ENCODE measurements around the gene HNF4A. TPM values are rescaled to one million over a fixed set of nuclear protein-coding genes. Genes with fewer than 3 reads are reported as not detected.
A peak's percentile ranks its signal among the peaks of the same experiment; 100 is the strongest.

The HNF4A gene
- total and polyA plus RNA-seq, 2 of the 13 experiments (the other 11 are each of a cell fraction or from before 2014, with no cell fraction given): 80.9 to 169 TPM

DNA sequence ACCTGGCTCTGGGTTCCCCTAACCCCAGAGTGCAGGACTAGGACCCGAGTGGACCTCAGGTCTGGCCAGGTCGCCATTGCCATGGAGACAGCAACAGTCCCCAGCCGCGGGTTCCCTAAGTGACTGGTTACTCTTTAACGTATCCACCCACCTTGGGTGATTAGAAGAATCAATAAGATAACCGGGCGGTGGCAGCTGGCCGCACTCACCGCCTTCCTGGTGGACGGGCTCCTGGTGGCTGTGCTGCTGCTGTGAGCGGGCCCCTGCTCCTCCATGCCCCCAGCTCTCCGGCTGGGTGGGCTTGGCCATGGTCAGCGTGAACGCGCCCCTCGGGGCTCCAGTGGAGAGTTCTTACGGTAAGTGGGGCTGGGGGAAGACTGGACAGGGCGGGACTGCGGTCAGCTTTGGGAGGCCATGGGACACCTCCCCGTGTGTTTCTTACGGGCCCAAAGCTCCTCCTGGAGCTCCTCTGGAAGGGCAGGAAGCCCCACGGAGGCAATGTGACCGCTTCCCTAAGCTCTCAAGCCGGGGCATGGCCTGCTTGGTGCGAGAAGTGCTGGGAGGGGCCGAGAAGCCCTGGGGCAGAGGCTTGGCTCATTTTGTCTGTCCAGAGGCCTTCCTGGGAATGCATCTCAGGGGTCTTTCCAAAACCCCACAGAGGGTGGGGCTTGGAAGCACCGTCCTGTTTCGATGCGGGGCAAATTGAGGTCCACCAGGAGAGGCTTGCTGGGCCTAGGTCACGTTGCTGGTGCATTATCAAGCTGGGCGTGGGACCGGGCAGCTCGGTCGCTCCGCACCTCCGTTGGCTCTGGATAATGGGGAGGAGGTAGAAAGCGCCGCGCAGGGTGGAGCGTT is at the start of gene HNF4A (continued):
- TF ChIP-seq GZF1 (CRISPR knock-in tag; IDR thresholded peaks at IDR 0.05) (no peak), ZFP37 (CRISPR knock-in tag; IDR thresholded peaks at IDR 0.05; ENCODE audit: borderline replicate concordance) (0 out of 2 replicates have a peak, but pooled peaks have one; percentile 75), TOPORS (CRISPR knock-in tag; IDR thresholded peaks at IDR 0.05) (peak; percentile 70; the same call in 1 of the 2 replicates), TBP (CRISPR knock-in tag; IDR thresholded peaks at IDR 0.05) (0 out of 2 replicates have a peak, but pooled peaks have one; percentile 94), BHLHE40 (IDR thresholded peaks at IDR 0.05; ENCODE audit: low read length) (no peak), ZNF496 (CRISPR knock-in tag; IDR thresholded peaks at IDR 0.05; ENCODE audit: insufficient replicate concordance) (no peak), TSC22D2 (CRISPR knock-in tag; IDR thresholded peaks at IDR 0.05; ENCODE audit: borderline replicate concordance) (peak; percentile 77; the same call in 1 of the 2 replicates), ZNF710 (CRISPR knock-in tag; IDR thresholded peaks at IDR 0.05; ENCODE audit: borderline replicate concordance) (0 out of 2 replicates have a peak, but pooled peaks have one; percentile 42), ZNF878 (CRISPR knock-in tag; IDR thresholded peaks at IDR 0.05) (peak; percentile 12; the same call in 1 of the 2 replicates), RBM22 (optimal IDR thresholded peaks at IDR 0.05; ENCODE audit: low read length) (peak; percentile 94), XBP1 (CRISPR knock-in tag; IDR thresholded peaks at IDR 0.05) (peak; percentile 62; the same call in 1 of the 2 replicates), ZNF816 (CRISPR knock-in tag; IDR thresholded peaks at IDR 0.05; ENCODE audit: borderline replicate concordance) (0 out of 2 replicates have a peak, but pooled peaks have one; percentile 61), ZNF720 (CRISPR knock-in tag; IDR thresholded peaks at IDR 0.05) (0 out of 2 replicates have a peak, but pooled peaks have one; percentile 7)
- TF ChIP-seq, protein P1, sequence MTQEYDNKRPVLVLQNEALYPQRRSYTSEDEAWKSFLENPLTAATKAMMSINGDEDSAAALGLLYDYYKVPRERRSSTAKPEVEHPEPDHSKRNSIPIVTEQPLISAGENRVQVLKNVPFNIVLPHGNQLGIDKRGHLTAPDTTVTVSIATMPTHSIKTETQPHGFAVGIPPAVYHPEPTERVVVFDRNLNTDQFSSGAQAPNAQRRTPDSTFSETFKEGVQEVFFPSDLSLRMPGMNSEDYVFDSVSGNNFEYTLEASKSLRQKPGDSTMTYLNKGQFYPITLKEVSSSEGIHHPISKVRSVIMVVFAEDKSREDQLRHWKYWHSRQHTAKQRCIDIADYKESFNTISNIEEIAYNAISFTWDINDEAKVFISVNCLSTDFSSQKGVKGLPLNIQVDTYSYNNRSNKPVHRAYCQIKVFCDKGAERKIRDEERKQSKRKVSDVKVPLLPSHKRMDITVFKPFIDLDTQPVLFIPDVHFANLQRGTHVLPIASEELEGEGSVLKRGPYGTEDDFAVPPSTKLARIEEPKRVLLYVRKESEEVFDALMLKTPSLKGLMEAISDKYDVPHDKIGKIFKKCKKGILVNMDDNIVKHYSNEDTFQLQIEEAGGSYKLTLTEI (CRISPR knock-in tag; conservative IDR thresholded peaks at IDR 0.05): no peak
- TF ChIP-seq, protein P2, sequence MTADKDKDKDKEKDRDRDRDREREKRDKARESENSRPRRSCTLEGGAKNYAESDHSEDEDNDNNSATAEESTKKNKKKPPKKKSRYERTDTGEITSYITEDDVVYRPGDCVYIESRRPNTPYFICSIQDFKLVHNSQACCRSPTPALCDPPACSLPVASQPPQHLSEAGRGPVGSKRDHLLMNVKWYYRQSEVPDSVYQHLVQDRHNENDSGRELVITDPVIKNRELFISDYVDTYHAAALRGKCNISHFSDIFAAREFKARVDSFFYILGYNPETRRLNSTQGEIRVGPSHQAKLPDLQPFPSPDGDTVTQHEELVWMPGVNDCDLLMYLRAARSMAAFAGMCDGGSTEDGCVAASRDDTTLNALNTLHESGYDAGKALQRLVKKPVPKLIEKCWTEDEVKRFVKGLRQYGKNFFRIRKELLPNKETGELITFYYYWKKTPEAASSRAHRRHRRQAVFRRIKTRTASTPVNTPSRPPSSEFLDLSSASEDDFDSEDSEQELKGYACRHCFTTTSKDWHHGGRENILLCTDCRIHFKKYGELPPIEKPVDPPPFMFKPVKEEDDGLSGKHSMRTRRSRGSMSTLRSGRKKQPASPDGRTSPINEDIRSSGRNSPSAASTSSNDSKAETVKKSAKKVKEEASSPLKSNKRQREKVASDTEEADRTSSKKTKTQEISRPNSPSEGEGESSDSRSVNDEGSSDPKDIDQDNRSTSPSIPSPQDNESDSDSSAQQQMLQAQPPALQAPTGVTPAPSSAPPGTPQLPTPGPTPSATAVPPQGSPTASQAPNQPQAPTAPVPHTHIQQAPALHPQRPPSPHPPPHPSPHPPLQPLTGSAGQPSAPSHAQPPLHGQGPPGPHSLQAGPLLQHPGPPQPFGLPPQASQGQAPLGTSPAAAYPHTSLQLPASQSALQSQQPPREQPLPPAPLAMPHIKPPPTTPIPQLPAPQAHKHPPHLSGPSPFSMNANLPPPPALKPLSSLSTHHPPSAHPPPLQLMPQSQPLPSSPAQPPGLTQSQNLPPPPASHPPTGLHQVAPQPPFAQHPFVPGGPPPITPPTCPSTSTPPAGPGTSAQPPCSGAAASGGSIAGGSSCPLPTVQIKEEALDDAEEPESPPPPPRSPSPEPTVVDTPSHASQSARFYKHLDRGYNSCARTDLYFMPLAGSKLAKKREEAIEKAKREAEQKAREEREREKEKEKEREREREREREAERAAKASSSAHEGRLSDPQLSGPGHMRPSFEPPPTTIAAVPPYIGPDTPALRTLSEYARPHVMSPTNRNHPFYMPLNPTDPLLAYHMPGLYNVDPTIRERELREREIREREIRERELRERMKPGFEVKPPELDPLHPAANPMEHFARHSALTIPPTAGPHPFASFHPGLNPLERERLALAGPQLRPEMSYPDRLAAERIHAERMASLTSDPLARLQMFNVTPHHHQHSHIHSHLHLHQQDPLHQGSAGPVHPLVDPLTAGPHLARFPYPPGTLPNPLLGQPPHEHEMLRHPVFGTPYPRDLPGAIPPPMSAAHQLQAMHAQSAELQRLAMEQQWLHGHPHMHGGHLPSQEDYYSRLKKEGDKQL (CRISPR knock-in tag; IDR thresholded peaks at IDR 0.05; ENCODE audit: low read depth): 0 out of 2 replicates have a peak, but pooled peaks have one; percentile 6
